Ascending aorta (tissue), 2 donors: ENCODE measurements around the gene ARPC1B. TPM values are rescaled to one million over a fixed set of nuclear protein-coding genes. Genes with fewer than 3 reads are reported as not detected.
A peak's percentile ranks its signal among the peaks of the same experiment; 100 is the strongest.

Experiments
- DNase-seq, 2 donors: peaks; one replicate each; pipeline ENCODE4 v3.0.0-alpha.2; 2019; ENCODE audit warnings: low spot score in 2 of 2
- H3K27ac ChIP-seq, 2 donors: fragments of 200-600 bp; sonication (generic); one replicate each; pipeline ENCODE4 v1.5.1; 2016 to 2017; ENCODE audit warnings: mild to moderate bottlenecking in 1 of 2
- H3K27me3 ChIP-seq: fragments of 200-600 bp; sonication (generic); one replicate; pipeline ENCODE4 v1.5.1; 2017
- H3K36me3 ChIP-seq, 2 donors: fragments of 200-600 bp; sonication (generic); one replicate each; pipeline ENCODE4 v1.5.1; 2016
- H3K4me1 ChIP-seq, 2 donors: fragments of 200-600 bp; sonication (generic); one replicate each; pipeline ENCODE4 v1.5.1; 2016 to 2017; ENCODE audit warnings: mild to moderate bottlenecking in 1 of 2
- H3K4me3 ChIP-seq, 2 donors: fragments of 200-600 bp; sonication (generic); one replicate each; pipeline ENCODE4 v1.5.1; 2016 to 2017; ENCODE audit warnings: mild to moderate bottlenecking in 1 of 2
- H3K9me3 ChIP-seq, 2 donors: fragments of 200-600 bp; sonication (generic); one replicate each; pipeline ENCODE4 v1.5.1; 2016
- CTCF ChIP-seq, 3 experiments: fragments of 200-600 bp in 2 of 3; fragments of 450-650 bp in 1 of 3; sonication (generic) in 2 of 3; IDR thresholded peaks; one replicate each; pipeline ENCODE4 v1.5.1; 2016 to 2019; ENCODE audit warnings: antibody characterized with exemption in 3 of 3, mild to moderate bottlenecking in 1 of 3, moderate library complexity in 1 of 3
- intact Hi-C: fragments of 100-400 bp; cut with DNase I; formaldehyde crosslinking; loops from one replicate; pipeline ENCODE4 v1.15.1; 2023
- total RNA-seq: library from RNA; depleted of rRNA; stranded (reverse); fragments of >200 nt; gene quantifications from one replicate; pipeline ENCODE4 v1.1.0, GENCODE V29; 2016

Gene ARPC1B
- total RNA-seq, 1 donor from 2014 or later, result 360 TPM

DNA sequence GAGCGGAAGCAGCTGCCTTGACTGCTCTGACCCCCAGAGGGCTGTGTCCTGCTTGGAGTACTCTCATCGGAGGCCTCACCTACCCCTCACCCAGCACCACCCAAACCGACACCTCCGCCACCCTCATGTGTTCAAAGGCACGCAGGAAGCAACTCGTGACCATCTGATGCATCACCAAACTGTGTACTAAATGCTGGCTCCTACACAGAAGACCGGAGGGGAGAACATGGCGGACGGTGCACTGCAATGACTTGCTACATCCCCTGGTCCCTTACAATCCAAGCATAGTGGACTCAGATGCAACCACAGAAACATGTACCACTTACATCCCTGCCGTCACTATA, 30.4 kb downstream of the ARPC1B start:
- no peak for DNase-seq
- Histone ChIP-seq H3K27ac (no peak overlapping the region), H3K4me1 (peaks cover 13 to 16% of the 10 kb centered on the region in 2 donors), H3K27me3 (no peaks in the 10 kb centered on the region), H3K36me3 (peaks cover 36 to 49% of the 10 kb centered on the region in 2 donors), H3K9me3 (no peaks in the 10 kb centered on the region), H3K4me3 (no peak overlapping the region)
- no peak for TF ChIP-seq CTCF (IDR thresholded peaks at IDR 0.05)
- intact Hi-C loops, result loop anchor here (5.0 kb wide), 1 partner anchor 78 kb away; the partner anchor contains the start of gene ARPC1A

- Histone ChIP-seq H3K27me3 (no peaks in the 10 kb centered on the region), H3K4me3 (peak overlapping the region in 1 of 2 donors; percentile 97), H3K4me1 (peaks cover 13 to 16% of the 10 kb centered on the region in 2 donors), H3K27ac (peak overlapping the region; percentile 98 to 99), H3K9me3 (no peaks in the 10 kb centered on the region), H3K36me3 (peaks cover 31 to 48% of the 10 kb centered on the region in 2 donors)
- intact Hi-C loops, result loop anchor here (5.0 kb wide), 1 partner anchor 79 kb away; the partner anchor contains the start of gene ARPC1A
- no peak for TF ChIP-seq CTCF (IDR thresholded peaks at IDR 0.05)
- DNase-seq, result no peak
Measured at GRCh38 chr7:99406557-99406956, 32.0 kb downstream of the ARPC1B start.

DNA sequence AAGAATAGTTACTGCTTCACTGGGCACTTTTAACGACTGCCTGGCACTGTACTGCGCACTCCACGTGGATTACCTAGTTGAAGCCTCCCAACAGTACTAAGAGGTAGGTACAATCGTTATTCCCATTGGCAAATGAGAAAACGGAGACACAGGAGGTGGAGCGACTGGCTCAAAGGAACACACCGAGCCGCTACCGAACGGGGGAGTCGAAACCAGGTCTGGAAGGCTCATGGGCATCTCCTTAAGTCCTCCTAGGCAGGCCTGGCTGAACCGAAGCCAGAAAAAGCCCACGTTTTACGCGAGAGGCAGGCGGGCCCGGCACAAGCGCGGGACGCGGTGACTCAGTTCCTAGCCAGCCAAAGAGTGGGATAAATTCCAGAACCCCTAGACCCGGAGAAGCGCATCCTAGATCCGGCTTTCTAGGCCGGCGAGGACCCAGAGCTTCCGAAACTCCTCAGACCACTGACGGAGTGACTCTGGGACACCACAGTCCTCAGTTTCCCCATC, 33.4 kb downstream of the ARPC1B start:
- Histone ChIP-seq H3K4me1 (peaks cover 13 to 16% of the 10 kb centered on the region in 2 donors), H3K9me3 (no peaks in the 10 kb centered on the region), H3K4me3 (peak overlapping the region; percentile 85 to 97), H3K36me3 (peaks cover 29 to 48% of the 10 kb centered on the region in 2 donors), H3K27me3 (no peaks in the 10 kb centered on the region), H3K27ac (peak overlapping the region; percentile 98 to 99)
- peak; percentile 44 to 94 for DNase-seq
- peak in 1 of 3 experiments; percentile 1 for TF ChIP-seq CTCF (IDR thresholded peaks at IDR 0.05)
- intact Hi-C loops, result loop anchor here (1.0 to 5.0 kb wide), 4 partner anchors 31 to 81 kb away; partner anchors contain the start of genes ARPC1A, CPSF4, PTCD1 and ZNF789

DNA sequence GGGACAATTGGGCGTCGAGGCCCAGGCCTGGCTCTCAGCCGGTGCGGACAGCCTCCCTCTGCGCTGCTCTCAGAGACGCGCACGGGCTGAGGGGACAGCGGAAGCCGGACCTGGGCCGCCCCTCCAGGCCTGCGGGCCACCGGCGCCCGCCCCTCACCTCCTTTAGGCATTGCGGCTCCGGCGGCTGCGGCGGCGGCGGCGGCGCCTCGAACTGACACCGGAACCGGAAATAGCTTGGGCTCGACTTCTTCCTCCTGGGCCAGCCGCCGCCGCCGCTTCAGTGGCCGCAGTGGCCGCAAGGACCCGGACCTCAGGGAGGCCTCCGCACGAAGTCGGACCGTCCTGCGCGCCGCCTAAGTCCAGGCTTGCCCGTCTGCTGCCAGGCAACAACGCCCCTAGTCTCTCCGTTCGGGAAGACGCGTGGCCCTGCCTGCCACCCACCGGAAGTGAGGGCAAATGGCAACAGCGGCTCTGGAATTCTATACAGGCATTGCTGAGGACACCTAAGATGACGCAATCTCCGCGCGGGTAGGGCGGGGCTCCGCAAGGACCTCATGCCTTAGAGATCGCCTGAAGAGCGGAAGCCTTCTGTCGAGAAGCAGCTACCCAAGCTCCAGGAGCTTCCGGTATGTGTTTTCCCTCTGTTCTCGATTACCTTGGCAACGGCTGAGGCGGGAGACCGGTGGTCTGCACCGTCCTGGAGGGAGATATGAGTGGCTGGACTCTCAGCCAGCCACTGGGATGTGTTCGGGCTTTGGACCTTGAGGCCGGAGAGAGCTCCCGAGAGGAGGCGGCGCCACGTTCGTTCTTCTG, 34.1 kb downstream of the ARPC1B start, which contains the start of the genes BUD31 and PDAP1:
BUD31 (plus strand) TSS at position 591 of the 813 bp plus-strand sequence. CDS start 2,124 bp downstream, outside the sequence.
PDAP1 (minus strand) TSS at position 219 of the 813 bp plus-strand sequence; CDS start at position 170, 49 bp downstream.
- DNase-seq, result peak; percentile 74 to 94
- Histone ChIP-seq H3K9me3 (no peaks in the 10 kb centered on the region), H3K4me3 (peak within 1 kb of the TSS; percentile 85 to 97), H3K4me1 (peaks cover 13 to 16% of the 10 kb centered on the region in 2 donors), H3K27ac (peak within 1 kb of the TSS; percentile 98 to 99), H3K36me3 (peaks cover 29 to 48% of the 10 kb centered on the region in 2 donors), H3K27me3 (no peaks in the 10 kb centered on the region)
- TF ChIP-seq CTCF (IDR thresholded peaks at IDR 0.05), result peak in 1 of 3 experiments; percentile 27
- intact Hi-C loops, result loop anchor here (1.0 to 5.0 kb wide), 5 partner anchors 15 to 81 kb away; partner anchors contain the start of genes ARPC1A, CPSF4, PTCD1 and ZNF789

- H3K27me3 ChIP-seq, result no peaks in the 10 kb centered on the region
- no peaks in the 10 kb centered on the region for H3K9me3 ChIP-seq
- H3K4me3 ChIP-seq, result peak overlapping the region; percentile 85 to 97
- intact Hi-C loops, result loop anchor here (1.0 to 5.0 kb wide), 4 partner anchors 16 to 82 kb away; partner anchors contain the start of genes ARPC1A, CPSF4, PTCD1 and ZNF789
- peak overlapping the region; percentile 98 to 99 for H3K27ac ChIP-seq
- no peak for TF ChIP-seq CTCF (IDR thresholded peaks at IDR 0.05)
- H3K36me3 ChIP-seq, result peaks cover 33 to 48% of the 10 kb centered on the region in 2 donors
- H3K4me1 ChIP-seq, result peaks cover 13 to 16% of the 10 kb centered on the region in 2 donors
- no peak for DNase-seq
Measured at GRCh38 chr7:99409192-99409572, 34.7 kb downstream of the ARPC1B start.
